Measurements from ENCODE around the gene PTPN7. TPM values are rescaled to one million over a fixed set of nuclear protein-coding genes. Genes with fewer than 3 reads are reported as not detected.
"Not testable (repeated sequence)": the region's sequence is repeated elsewhere in the genome, so short reads cannot be mapped to it uniquely, and the experiment has no call there.

PTPN7 gene
- polyA plus RNA-seq, 1 of the 3 experiments (the other 2 are of a cell fraction): not detected

GRCh38 chr1:202167708-202168415 is 7.5 kb upstream of the PTPN7 start:
- Histone ChIP-seq H3K79me2 (ENCODE audit: insufficient read depth) (no peaks in the 10 kb centered on the region), H4K20me1 (ENCODE audit: insufficient read depth) (no peaks in the 10 kb centered on the region), H3K4me3 (ENCODE audit: low read depth in 2 of 2, low read length in 1 of 2) (no peak overlapping the region), H3K27ac (ENCODE audit: low read depth in 2 of 2, low read length in 1 of 2) (peak overlapping the region in 1 of 2 experiments; percentile 85; a peak in 2 of 4 replicates), H3K9me2 (no peaks in the 10 kb centered on the region), H3K9ac (no peak overlapping the region), H3K4me1 (ENCODE audit: control insufficient read depth in 1 of 2, insufficient read depth in 2 of 2, low read depth in 1 of 2, low read length in 1 of 2) (peaks cover 0 to 58% of the 10 kb centered on the region in 2 experiments; a peak in 1 of 4 replicates), H3K4me2 (no peak overlapping the region), H3K9me3 (no peaks in the 10 kb centered on the region), H3K27me3 (ENCODE audit: insufficient read depth) (no peaks in the 10 kb centered on the region), H3F3A (replicated peaks; ENCODE audit: insufficient read depth) (no peaks in the 10 kb centered on the region), H2AFZ (ENCODE audit: low read depth) (no peak overlapping the region), H3K36me3 (replicated peaks in 1 of 2; ENCODE audit: control insufficient read depth in 1 of 2, insufficient read depth in 2 of 2, low read length in 1 of 2) (no peaks in the 10 kb centered on the region)
- TF ChIP-seq GATA2 (CRISPR knock-in tag; IDR thresholded peaks at IDR 0.05) (no peak; the same call in 1 of the 2 replicates), TCF12 (IDR thresholded peaks at IDR 0.05) (peak; percentile 74; the same call in 1 of the 2 replicates), MEF2A (IDR thresholded peaks at IDR 0.05; ENCODE audit: borderline replicate concordance, low read depth) (no peak), MAX (IDR thresholded peaks at IDR 0.05; ENCODE audit: low read depth) (peak; percentile 78), RXRA (IDR thresholded peaks at IDR 0.05; ENCODE audit: borderline replicate concordance, low read depth) (no peak), CHD2 (IDR thresholded peaks at IDR 0.05; ENCODE audit: low read length, partially characterized antibody) (peak; percentile 70), FOXJ3 (CRISPR knock-in tag; IDR thresholded peaks at IDR 0.05) (peak; percentile 59; the same call in 1 of the 2 replicates), NFIC (IDR thresholded peaks at IDR 0.05; ENCODE audit: borderline replicate concordance) (no peak), TEAD4 (IDR thresholded peaks at IDR 0.05; ENCODE audit: borderline replicate concordance, insufficient read depth) (no peak), SIN3A (IDR thresholded peaks at IDR 0.05; ENCODE audit: borderline replicate concordance, low read depth, low read length) (peak; percentile 65; the same call in 1 of the 2 replicates), USF2 (IDR thresholded peaks at IDR 0.05; ENCODE audit: borderline replicate concordance, low read depth, low read length) (peak; percentile 44; the same call in 1 of the 2 replicates), ELF1 (IDR thresholded peaks at IDR 0.05) (no peak), MXI1 (IDR thresholded peaks at IDR 0.05; ENCODE audit: low read depth, low read length) (peak; percentile 99), RCOR1 (IDR thresholded peaks at IDR 0.05; ENCODE audit: low read length) (peak; percentile 70), NRF1 (IDR thresholded peaks at IDR 0.05; ENCODE audit: low read depth, low read length) (no peak), EP300 (IDR thresholded peaks at IDR 0.05; ENCODE audit: borderline replicate concordance in 1 of 2, low read depth in 1 of 2, low read length in 1 of 2) (peak in 1 of 2 experiments; percentile 12; a peak in 1 of 4 replicates), JUND (IDR thresholded peaks at IDR 0.05) (no peak)
- TF ChIP-seq, protein P1, sequence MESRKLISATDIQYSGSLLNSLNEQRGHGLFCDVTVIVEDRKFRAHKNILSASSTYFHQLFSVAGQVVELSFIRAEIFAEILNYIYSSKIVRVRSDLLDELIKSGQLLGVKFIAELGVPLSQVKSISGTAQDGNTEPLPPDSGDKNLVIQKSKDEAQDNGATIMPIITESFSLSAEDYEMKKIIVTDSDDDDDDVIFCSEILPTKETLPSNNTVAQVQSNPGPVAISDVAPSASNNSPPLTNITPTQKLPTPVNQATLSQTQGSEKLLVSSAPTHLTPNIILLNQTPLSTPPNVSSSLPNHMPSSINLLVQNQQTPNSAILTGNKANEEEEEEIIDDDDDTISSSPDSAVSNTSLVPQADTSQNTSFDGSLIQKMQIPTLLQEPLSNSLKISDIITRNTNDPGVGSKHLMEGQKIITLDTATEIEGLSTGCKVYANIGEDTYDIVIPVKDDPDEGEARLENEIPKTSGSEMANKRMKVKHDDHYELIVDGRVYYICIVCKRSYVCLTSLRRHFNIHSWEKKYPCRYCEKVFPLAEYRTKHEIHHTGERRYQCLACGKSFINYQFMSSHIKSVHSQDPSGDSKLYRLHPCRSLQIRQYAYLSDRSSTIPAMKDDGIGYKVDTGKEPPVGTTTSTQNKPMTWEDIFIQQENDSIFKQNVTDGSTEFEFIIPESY (IDR thresholded peaks at IDR 0.05; ENCODE audit: borderline replicate concordance, low read depth): no peak
- TF ChIP-seq, protein P2, sequence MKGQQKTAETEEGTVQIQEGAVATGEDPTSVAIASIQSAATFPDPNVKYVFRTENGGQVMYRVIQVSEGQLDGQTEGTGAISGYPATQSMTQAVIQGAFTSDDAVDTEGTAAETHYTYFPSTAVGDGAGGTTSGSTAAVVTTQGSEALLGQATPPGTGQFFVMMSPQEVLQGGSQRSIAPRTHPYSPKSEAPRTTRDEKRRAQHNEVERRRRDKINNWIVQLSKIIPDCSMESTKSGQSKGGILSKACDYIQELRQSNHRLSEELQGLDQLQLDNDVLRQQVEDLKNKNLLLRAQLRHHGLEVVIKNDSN (IDR thresholded peaks at IDR 0.05; ENCODE audit: borderline replicate concordance, low read depth): peak; percentile 51; the same call in 1 of the 2 replicates
- DNase-seq: peak; percentile 91
- WGBS (ENCODE audit: low lambda C conversion rate): 48% methylated on average over 9 of the region's 18 CpGs
- ChIA-PET CTCF (interaction anchor here (1.0 to 3.3 kb wide), 4 partner anchors 13 to 148 kb away, joined by 3 to 11 read pairs (median 5); no protein-coding TSS in a partner anchor), POLR2A (no interaction called here)

DNA sequence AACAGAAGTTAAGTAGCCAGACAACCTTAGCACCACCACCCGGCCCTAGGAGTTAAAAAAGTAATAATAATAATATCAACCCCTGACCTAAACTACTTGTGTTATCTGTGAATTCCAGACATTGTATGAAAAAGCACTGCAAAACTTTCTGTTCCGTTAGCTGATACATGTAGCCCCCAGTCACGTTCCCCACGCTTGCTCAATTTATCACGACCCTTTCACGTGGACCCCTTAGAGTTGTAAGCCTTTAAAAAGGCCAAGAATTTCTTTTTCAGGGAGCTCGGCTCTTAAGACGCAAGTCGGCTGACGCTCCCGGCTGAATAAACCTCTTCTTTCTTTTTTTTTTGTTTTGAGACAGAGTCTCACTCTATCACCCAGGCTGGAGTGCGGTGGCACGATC is 6.7 kb upstream of the PTPN7 start:
- DNase-seq; H3K9ac ChIP-seq; POLR2A ChIA-PET; H3K9me3 ChIP-seq; H4K20me1 ChIP-seq (ENCODE audit: insufficient read depth); H2AFZ ChIP-seq (ENCODE audit: low read depth); H3K9me2 ChIP-seq; H3K4me2 ChIP-seq; H3K27ac ChIP-seq (ENCODE audit: low read depth in 2 of 2, low read length in 1 of 2); H3K36me3 ChIP-seq (replicated peaks in 1 of 2; ENCODE audit: control insufficient read depth in 1 of 2, insufficient read depth in 2 of 2, low read length in 1 of 2); H3K79me2 ChIP-seq (ENCODE audit: insufficient read depth); H3K4me3 ChIP-seq (ENCODE audit: low read depth in 2 of 2, low read length in 1 of 2); H3F3A ChIP-seq (replicated peaks; ENCODE audit: insufficient read depth); H3K27me3 ChIP-seq (ENCODE audit: insufficient read depth): not testable (repeated sequence)
- CTCF ChIA-PET: interaction anchor here (0.7 to 3.3 kb wide), 6 partner anchors 12 to 48 kb away, joined by 3 to 11 read pairs (median 4); no protein-coding TSS in a partner anchor
- 93% methylated on average over 13 of the region's 13 CpGs for WGBS (ENCODE audit: low lambda C conversion rate)
- H3K4me1 ChIP-seq (ENCODE audit: control insufficient read depth in 1 of 2, insufficient read depth in 2 of 2, low read depth in 1 of 2, low read length in 1 of 2): peaks cover 0 to 66% of the 10 kb centered on the region in 2 experiments; a peak in 1 of 4 replicates
